ENCODE results near the gene A4GALT. TPM values are rescaled to one million over a fixed set of nuclear protein-coding genes. Genes with fewer than 3 reads are reported as not detected.

A4GALT gene
- total RNA-seq, 1 experiment from 2014 or later: 22.1 TPM

DNA sequence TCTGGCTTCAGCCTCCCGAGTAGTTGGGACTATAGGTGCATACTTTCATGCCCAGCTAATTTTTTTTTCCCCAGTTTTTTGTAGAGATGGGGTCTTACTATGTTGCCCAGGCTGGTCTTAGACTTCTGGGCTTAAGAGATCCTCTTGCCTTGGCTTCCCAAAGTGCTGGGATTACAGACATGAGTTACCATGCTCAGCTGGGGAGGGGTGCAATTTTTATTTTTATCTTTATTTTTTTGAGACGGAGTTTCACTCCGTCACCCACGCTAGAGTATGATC lies 49.7 kb upstream of the A4GALT start (continued):
- TF ChIP-seq ARID4B (CRISPR knock-in tag; IDR thresholded peaks at IDR 0.05; ENCODE audit: borderline replicate concordance) (no peak), NFYB (CRISPR knock-in tag; conservative IDR thresholded peaks at IDR 0.05; ENCODE audit: low read depth) (no peak), ELF4 (CRISPR knock-in tag; IDR thresholded peaks at IDR 0.05; ENCODE audit: low read depth) (no peak), EMX1 (CRISPR knock-in tag; IDR thresholded peaks at IDR 0.05) (no peak), ESRRA (CRISPR knock-in tag; IDR thresholded peaks at IDR 0.05; ENCODE audit: borderline replicate concordance) (no peak), CREM (CRISPR knock-in tag; IDR thresholded peaks at IDR 0.05) (no peak)
- TF ChIP-seq, protein P1, sequence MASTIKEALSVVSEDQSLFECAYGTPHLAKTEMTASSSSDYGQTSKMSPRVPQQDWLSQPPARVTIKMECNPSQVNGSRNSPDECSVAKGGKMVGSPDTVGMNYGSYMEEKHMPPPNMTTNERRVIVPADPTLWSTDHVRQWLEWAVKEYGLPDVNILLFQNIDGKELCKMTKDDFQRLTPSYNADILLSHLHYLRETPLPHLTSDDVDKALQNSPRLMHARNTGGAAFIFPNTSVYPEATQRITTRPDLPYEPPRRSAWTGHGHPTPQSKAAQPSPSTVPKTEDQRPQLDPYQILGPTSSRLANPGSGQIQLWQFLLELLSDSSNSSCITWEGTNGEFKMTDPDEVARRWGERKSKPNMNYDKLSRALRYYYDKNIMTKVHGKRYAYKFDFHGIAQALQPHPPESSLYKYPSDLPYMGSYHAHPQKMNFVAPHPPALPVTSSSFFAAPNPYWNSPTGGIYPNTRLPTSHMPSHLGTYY (CRISPR knock-in tag; IDR thresholded peaks at IDR 0.05): no peak

DNA sequence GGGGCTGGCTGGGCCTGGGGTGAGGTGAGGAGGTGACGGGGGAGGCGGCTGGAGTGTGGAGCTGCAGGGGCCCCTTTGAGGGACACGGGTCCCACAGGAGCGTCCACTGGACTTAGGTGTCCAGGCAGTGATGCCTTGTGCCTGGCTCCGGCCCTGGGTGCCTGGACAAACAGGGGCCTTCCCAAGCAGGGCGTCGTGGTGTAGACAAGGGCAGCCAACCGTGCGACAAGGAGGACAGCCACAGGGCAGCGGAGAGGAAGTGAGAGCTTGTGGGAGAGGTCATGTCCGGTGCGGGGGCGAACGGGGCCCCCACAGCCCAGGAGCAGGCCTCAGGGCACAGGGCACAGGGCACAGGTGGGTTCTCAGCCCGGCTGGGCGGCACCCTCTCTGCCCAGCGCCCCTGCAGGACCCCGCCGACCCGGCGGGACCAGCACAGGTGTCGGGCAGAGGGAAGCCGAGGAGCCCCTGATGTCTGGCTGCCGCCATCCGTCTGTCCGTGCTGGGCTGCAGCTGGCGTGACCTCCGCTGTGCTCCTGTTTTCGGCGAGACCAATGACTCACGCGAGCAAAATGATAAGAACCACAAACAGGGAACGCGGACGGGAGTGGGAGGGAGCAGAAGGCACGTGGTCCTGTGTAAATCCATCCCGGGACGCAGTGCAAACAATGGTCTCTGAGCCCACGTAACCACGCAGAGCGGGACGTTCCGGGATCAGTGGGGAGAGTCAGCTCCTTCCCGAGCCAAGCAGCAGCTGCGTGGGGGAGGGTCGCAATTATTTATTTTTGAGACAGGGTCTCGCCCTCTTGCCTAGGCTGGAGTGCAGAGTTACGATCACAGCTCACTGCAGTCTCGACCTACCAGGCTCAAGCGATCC lies 49.1 kb upstream of the A4GALT start:
- H3K4me3 Mint-ChIP-seq: no peak overlapping the region
- CTCF ChIA-PET: interaction anchor here (1.2 kb wide), 1 partner anchor 50 kb away, joined by 3 read pairs; no protein-coding TSS in a partner anchor
- no peak overlapping the region for H3K27ac Mint-ChIP-seq
- TF ChIP-seq KAT7 (CRISPR knock-in tag; IDR thresholded peaks at IDR 0.05; ENCODE audit: borderline replicate concordance) (no peak), RORB (CRISPR knock-in tag; IDR thresholded peaks at IDR 0.05) (no peak), MYBL2 (CRISPR knock-in tag; IDR thresholded peaks at IDR 0.05) (no peak), HMGA2 (CRISPR knock-in tag; IDR thresholded peaks at IDR 0.05) (no peak), EMX1 (CRISPR knock-in tag; IDR thresholded peaks at IDR 0.05) (no peak)
- TF ChIP-seq, protein P1 (CRISPR knock-in tag; IDR thresholded peaks at IDR 0.05): no peak
- peaks cover 11% of the 10 kb centered on the region for H3K4me1 Mint-ChIP-seq
- no peaks in the 10 kb centered on the region for H3K27me3 Mint-ChIP-seq (ENCODE audit: low read depth)
- H3K36me3 Mint-ChIP-seq: no peaks in the 10 kb centered on the region
- ATAC-seq: no peak
- no peaks in the 10 kb centered on the region for H3K9me3 Mint-ChIP-seq
- no peak for DNase-seq (ENCODE audit: low spot score)
- POLR2A ChIA-PET: interaction anchor here (0.6 kb wide), 1 partner anchor 113 kb away, joined by 4 read pairs; no protein-coding TSS in a partner anchor

- Mint-ChIP-seq H3K4me3 (no peak overlapping the region), H3K36me3 (no peaks in the 10 kb centered on the region), H3K4me1 (peaks cover 11% of the 10 kb centered on the region), H3K27me3 (ENCODE audit: low read depth) (no peaks in the 10 kb centered on the region), H3K27ac (no peak overlapping the region), H3K9me3 (no peaks in the 10 kb centered on the region)
- DNase-seq (ENCODE audit: low spot score) (no peak), ATAC-seq (no peak)
- ChIA-PET POLR2A (no interaction called here), CTCF (interaction anchor here (1.2 kb wide), 1 partner anchor 51 kb away, joined by 3 read pairs; no protein-coding TSS in a partner anchor)
- TF ChIP-seq ATF3 (CRISPR knock-in tag; conservative IDR thresholded peaks at IDR 0.05) (no peak), NFYB (CRISPR knock-in tag; conservative IDR thresholded peaks at IDR 0.05; ENCODE audit: low read depth) (no peak), IRF1 (CRISPR knock-in tag; IDR thresholded peaks at IDR 0.05) (no peak), GRHL2 (CRISPR knock-in tag; IDR thresholded peaks at IDR 0.05; ENCODE audit: insufficient replicate concordance, severe bottlenecking) (no peak), ELF4 (CRISPR knock-in tag; IDR thresholded peaks at IDR 0.05; ENCODE audit: low read depth) (no peak), RORB (CRISPR knock-in tag; IDR thresholded peaks at IDR 0.05) (no peak), ZNF425 (CRISPR knock-in tag; conservative IDR thresholded peaks at IDR 0.05) (no peak), NFE2L1 (CRISPR knock-in tag; IDR thresholded peaks at IDR 0.05) (no peak), ATF1 (CRISPR knock-in tag; IDR thresholded peaks at IDR 0.05) (no peak), ZNF416 (CRISPR knock-in tag; IDR thresholded peaks at IDR 0.05) (no peak), ZNF671 (CRISPR knock-in tag; IDR thresholded peaks at IDR 0.05) (no peak), JUN (CRISPR knock-in tag; IDR thresholded peaks at IDR 0.05) (no peak)
- TF ChIP-seq, protein P2, sequence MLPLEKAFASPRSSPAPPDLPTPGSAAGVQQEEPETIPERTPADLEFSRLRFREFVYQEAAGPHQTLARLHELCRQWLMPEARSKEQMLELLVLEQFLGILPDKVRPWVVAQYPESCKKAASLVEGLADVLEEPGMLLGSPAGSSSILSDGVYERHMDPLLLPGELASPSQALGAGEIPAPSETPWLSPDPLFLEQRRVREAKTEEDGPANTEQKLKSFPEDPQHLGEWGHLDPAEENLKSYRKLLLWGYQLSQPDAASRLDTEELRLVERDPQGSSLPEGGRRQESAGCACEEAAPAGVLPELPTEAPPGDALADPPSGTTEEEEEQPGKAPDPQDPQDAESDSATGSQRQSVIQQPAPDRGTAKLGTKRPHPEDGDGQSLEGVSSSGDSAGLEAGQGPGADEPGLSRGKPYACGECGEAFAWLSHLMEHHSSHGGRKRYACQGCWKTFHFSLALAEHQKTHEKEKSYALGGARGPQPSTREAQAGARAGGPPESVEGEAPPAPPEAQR (CRISPR knock-in tag; IDR thresholded peaks at IDR 0.05): no peak
Measured at GRCh38 chr22:42769238-42769573, 48.5 kb upstream of the A4GALT start.

Data from WTC11 (cell line).